Stimulated activated CD8-positive, alpha-beta memory T cell treated with anti-CD3 and anti-CD28 coated beads, Interleukin-15, amount 100 ng/mL, for 1 hour (primary cell): ENCODE results near the gene ABCG8.

ENCODE experiments used
- DNase-seq: peaks from one replicate; pipeline ENCODE4 v3.0.0-alpha.2; 2020; ENCODE audit warnings: low read depth

Gene ABCG8

GRCh38 chr2:43925431-43925830 lies 86.7 kb downstream of the ABCG8 start:
- no peak for DNase-seq

- no peak for DNase-seq
Observed at GRCh38 chr2:43927442-43927841, 88.7 kb downstream of the ABCG8 start.

GRCh38 chr2:43931293-43931692 lies 92.5 kb downstream of the ABCG8 start:
- no peak for DNase-seq
